ENCODE results near the gene SPDYE2.
A peak's percentile ranks its signal among the peaks of the same experiment; 100 is the strongest.
"Not testable (repeated sequence)": the region's sequence is repeated elsewhere in the genome, so short reads cannot be mapped to it uniquely, and the experiment has no call there.

SPDYE2 gene

GRCh38 chr7:102517550-102518147 is 33.4 kb upstream of the SPDYE2 start, which contains the start of gene RASA4B:
RASA4B (minus strand) TSS chr7:102517777; CDS start chr7:102517710, 67 bp downstream.
- DNase-seq (ENCODE audit: low spot score): peak; percentile 5
- H3K9me3 ChIP-seq (ENCODE audit: severe bottlenecking); H3K36me3 ChIP-seq (ENCODE audit: low read depth); H3K4me3 ChIP-seq (ENCODE audit: severe bottlenecking); H3K4me1 ChIP-seq (ENCODE audit: insufficient read depth, poor library complexity, severe bottlenecking); H3K27me3 ChIP-seq (ENCODE audit: insufficient read depth, poor library complexity, severe bottlenecking); H3K27ac ChIP-seq (ENCODE audit: poor library complexity, severe bottlenecking): not testable (repeated sequence)
- peak; percentile 93 for ATAC-seq (ENCODE audit: low read depth)

GRCh38 chr7:102520797-102521196 is 30.2 kb upstream of the SPDYE2 start:
- ATAC-seq (ENCODE audit: low read depth); DNase-seq (ENCODE audit: low spot score); H3K36me3 ChIP-seq (ENCODE audit: low read depth); H3K9me3 ChIP-seq (ENCODE audit: severe bottlenecking); H3K4me3 ChIP-seq (ENCODE audit: severe bottlenecking); H3K27me3 ChIP-seq (ENCODE audit: insufficient read depth, poor library complexity, severe bottlenecking); H3K27ac ChIP-seq (ENCODE audit: poor library complexity, severe bottlenecking); H3K4me1 ChIP-seq (ENCODE audit: insufficient read depth, poor library complexity, severe bottlenecking): not testable (repeated sequence)

- DNase-seq (ENCODE audit: low spot score): peak; percentile 48
- H3K27me3 ChIP-seq (ENCODE audit: insufficient read depth, poor library complexity, severe bottlenecking); H3K4me1 ChIP-seq (ENCODE audit: insufficient read depth, poor library complexity, severe bottlenecking); H3K27ac ChIP-seq (ENCODE audit: poor library complexity, severe bottlenecking); H3K4me3 ChIP-seq (ENCODE audit: severe bottlenecking); H3K36me3 ChIP-seq (ENCODE audit: low read depth); H3K9me3 ChIP-seq (ENCODE audit: severe bottlenecking): not testable (repeated sequence)
- ATAC-seq (ENCODE audit: low read depth): peak; percentile 2; the same call in 1 of the 3 replicates
Observed at GRCh38 chr7:102524803-102525202, 26.2 kb upstream of the SPDYE2 start.

- H3K4me3 ChIP-seq (ENCODE audit: severe bottlenecking); H3K27me3 ChIP-seq (ENCODE audit: insufficient read depth, poor library complexity, severe bottlenecking); H3K36me3 ChIP-seq (ENCODE audit: low read depth); H3K4me1 ChIP-seq (ENCODE audit: insufficient read depth, poor library complexity, severe bottlenecking); DNase-seq (ENCODE audit: low spot score); H3K27ac ChIP-seq (ENCODE audit: poor library complexity, severe bottlenecking); H3K9me3 ChIP-seq (ENCODE audit: severe bottlenecking); ATAC-seq (ENCODE audit: low read depth): not testable (repeated sequence)
Observed at GRCh38 chr7:102527182-102527581, 23.8 kb upstream of the SPDYE2 start.

GRCh38 chr7:102527822-102528793 is 22.9 kb upstream of the SPDYE2 start:
- ATAC-seq (ENCODE audit: low read depth); H3K4me3 ChIP-seq (ENCODE audit: severe bottlenecking); H3K4me1 ChIP-seq (ENCODE audit: insufficient read depth, poor library complexity, severe bottlenecking); DNase-seq (ENCODE audit: low spot score); H3K36me3 ChIP-seq (ENCODE audit: low read depth); H3K27me3 ChIP-seq (ENCODE audit: insufficient read depth, poor library complexity, severe bottlenecking); H3K9me3 ChIP-seq (ENCODE audit: severe bottlenecking); H3K27ac ChIP-seq (ENCODE audit: poor library complexity, severe bottlenecking): not testable (repeated sequence)

GRCh38 chr7:102531583-102531982 is 19.4 kb upstream of the SPDYE2 start:
- DNase-seq (ENCODE audit: low spot score) (peak; percentile 76), ATAC-seq (ENCODE audit: low read depth) (peak; percentile 77)
- H3K4me3 ChIP-seq (ENCODE audit: severe bottlenecking); H3K9me3 ChIP-seq (ENCODE audit: severe bottlenecking); H3K27ac ChIP-seq (ENCODE audit: poor library complexity, severe bottlenecking); H3K4me1 ChIP-seq (ENCODE audit: insufficient read depth, poor library complexity, severe bottlenecking); H3K27me3 ChIP-seq (ENCODE audit: insufficient read depth, poor library complexity, severe bottlenecking); H3K36me3 ChIP-seq (ENCODE audit: low read depth): not testable (repeated sequence)

GRCh38 chr7:102532127-102532526 is 18.9 kb upstream of the SPDYE2 start:
- not testable (repeated sequence) for DNase-seq (ENCODE audit: low spot score); H3K4me1 ChIP-seq (ENCODE audit: insufficient read depth, poor library complexity, severe bottlenecking)

GRCh38 chr7:102535062-102535615 is 15.9 kb upstream of the SPDYE2 start:
- not testable (repeated sequence) for ATAC-seq (ENCODE audit: low read depth); H3K36me3 ChIP-seq (ENCODE audit: low read depth); H3K9me3 ChIP-seq (ENCODE audit: severe bottlenecking); DNase-seq (ENCODE audit: low spot score); H3K27ac ChIP-seq (ENCODE audit: poor library complexity, severe bottlenecking); H3K4me3 ChIP-seq (ENCODE audit: severe bottlenecking); H3K27me3 ChIP-seq (ENCODE audit: insufficient read depth, poor library complexity, severe bottlenecking); H3K4me1 ChIP-seq (ENCODE audit: insufficient read depth, poor library complexity, severe bottlenecking)

More at GRCh38 chr7:102532127-102532526, 18.9 kb upstream of the SPDYE2 start:
- ATAC-seq (ENCODE audit: low read depth): peak; percentile 4; the same call in 2 of the 3 replicates
- H3K27ac ChIP-seq (ENCODE audit: poor library complexity, severe bottlenecking); H3K36me3 ChIP-seq (ENCODE audit: low read depth); H3K27me3 ChIP-seq (ENCODE audit: insufficient read depth, poor library complexity, severe bottlenecking); H3K4me3 ChIP-seq (ENCODE audit: severe bottlenecking); H3K9me3 ChIP-seq (ENCODE audit: severe bottlenecking): not testable (repeated sequence)

- not testable (repeated sequence) for DNase-seq (ENCODE audit: low spot score); ATAC-seq (ENCODE audit: low read depth); H3K36me3 ChIP-seq (ENCODE audit: low read depth); H3K27me3 ChIP-seq (ENCODE audit: insufficient read depth, poor library complexity, severe bottlenecking); H3K9me3 ChIP-seq (ENCODE audit: severe bottlenecking); H3K4me3 ChIP-seq (ENCODE audit: severe bottlenecking); H3K4me1 ChIP-seq (ENCODE audit: insufficient read depth, poor library complexity, severe bottlenecking); H3K27ac ChIP-seq (ENCODE audit: poor library complexity, severe bottlenecking)
Observed at GRCh38 chr7:102540604-102541003, 10.4 kb upstream of the SPDYE2 start.

- H3K27ac ChIP-seq (ENCODE audit: poor library complexity, severe bottlenecking); ATAC-seq (ENCODE audit: low read depth); H3K4me3 ChIP-seq (ENCODE audit: severe bottlenecking); H3K27me3 ChIP-seq (ENCODE audit: insufficient read depth, poor library complexity, severe bottlenecking); H3K36me3 ChIP-seq (ENCODE audit: low read depth); H3K9me3 ChIP-seq (ENCODE audit: severe bottlenecking); H3K4me1 ChIP-seq (ENCODE audit: insufficient read depth, poor library complexity, severe bottlenecking): not testable (repeated sequence)
- peak; percentile 27 for DNase-seq (ENCODE audit: low spot score)
Observed at GRCh38 chr7:102542083-102542482, 8.9 kb upstream of the SPDYE2 start.

- not testable (repeated sequence) for H3K4me1 ChIP-seq (ENCODE audit: insufficient read depth, poor library complexity, severe bottlenecking); H3K9me3 ChIP-seq (ENCODE audit: severe bottlenecking); H3K4me3 ChIP-seq (ENCODE audit: severe bottlenecking); DNase-seq (ENCODE audit: low spot score); H3K27me3 ChIP-seq (ENCODE audit: insufficient read depth, poor library complexity, severe bottlenecking); ATAC-seq (ENCODE audit: low read depth); H3K36me3 ChIP-seq (ENCODE audit: low read depth); H3K27ac ChIP-seq (ENCODE audit: poor library complexity, severe bottlenecking)
Observed at GRCh38 chr7:102542771-102543170, 8.3 kb upstream of the SPDYE2 start.

Data from RWPE2 (cell line).